Measurements from ENCODE around the gene ACAN. TPM values are rescaled to one million over a fixed set of nuclear protein-coding genes. Genes with fewer than 3 reads are reported as not detected.

The ACAN gene
- total RNA-seq, 1 donor from 2014 or later, result 113 TPM

DNA sequence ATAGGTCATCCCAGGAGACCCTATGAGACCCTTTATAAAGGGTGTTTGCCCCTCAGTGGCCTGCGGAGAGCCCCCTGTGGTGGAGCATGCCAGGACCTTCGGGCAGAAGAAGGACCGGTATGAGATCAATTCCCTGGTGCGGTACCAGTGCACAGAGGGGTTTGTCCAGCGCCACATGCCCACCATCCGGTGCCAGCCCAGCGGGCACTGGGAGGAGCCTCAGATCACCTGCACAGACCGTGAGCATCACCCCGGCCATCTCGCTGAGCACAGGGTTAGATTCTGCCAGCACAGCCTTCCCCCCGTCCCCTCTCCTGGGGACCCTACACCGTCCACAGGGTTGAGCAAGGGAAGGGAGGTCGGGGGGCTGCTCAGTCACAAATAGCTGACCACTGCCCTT, 70.5 kb downstream of the ACAN start:
- Histone ChIP-seq H3K4me3 (no peak overlapping the region), H3K27me3 (no peaks in the 10 kb centered on the region), H3K27ac (peak overlapping the region; percentile 31 to 65), H3K36me3 (peaks cover 0 to 28% of the 10 kb centered on the region in 2 donors), H3K9me3 (no peaks in the 10 kb centered on the region), H3K4me1 (peaks cover 0 to 10% of the 10 kb centered on the region in 2 donors)
- TF ChIP-seq, protein P1, sequence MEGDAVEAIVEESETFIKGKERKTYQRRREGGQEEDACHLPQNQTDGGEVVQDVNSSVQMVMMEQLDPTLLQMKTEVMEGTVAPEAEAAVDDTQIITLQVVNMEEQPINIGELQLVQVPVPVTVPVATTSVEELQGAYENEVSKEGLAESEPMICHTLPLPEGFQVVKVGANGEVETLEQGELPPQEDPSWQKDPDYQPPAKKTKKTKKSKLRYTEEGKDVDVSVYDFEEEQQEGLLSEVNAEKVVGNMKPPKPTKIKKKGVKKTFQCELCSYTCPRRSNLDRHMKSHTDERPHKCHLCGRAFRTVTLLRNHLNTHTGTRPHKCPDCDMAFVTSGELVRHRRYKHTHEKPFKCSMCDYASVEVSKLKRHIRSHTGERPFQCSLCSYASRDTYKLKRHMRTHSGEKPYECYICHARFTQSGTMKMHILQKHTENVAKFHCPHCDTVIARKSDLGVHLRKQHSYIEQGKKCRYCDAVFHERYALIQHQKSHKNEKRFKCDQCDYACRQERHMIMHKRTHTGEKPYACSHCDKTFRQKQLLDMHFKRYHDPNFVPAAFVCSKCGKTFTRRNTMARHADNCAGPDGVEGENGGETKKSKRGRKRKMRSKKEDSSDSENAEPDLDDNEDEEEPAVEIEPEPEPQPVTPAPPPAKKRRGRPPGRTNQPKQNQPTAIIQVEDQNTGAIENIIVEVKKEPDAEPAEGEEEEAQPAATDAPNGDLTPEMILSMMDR (IDR thresholded peaks at IDR 0.05), result no peak
- no peak for DNase-seq (ENCODE audit: low spot score in 2 of 2)
- intact Hi-C loops (cut with DNase I), result no loop called here

DNA sequence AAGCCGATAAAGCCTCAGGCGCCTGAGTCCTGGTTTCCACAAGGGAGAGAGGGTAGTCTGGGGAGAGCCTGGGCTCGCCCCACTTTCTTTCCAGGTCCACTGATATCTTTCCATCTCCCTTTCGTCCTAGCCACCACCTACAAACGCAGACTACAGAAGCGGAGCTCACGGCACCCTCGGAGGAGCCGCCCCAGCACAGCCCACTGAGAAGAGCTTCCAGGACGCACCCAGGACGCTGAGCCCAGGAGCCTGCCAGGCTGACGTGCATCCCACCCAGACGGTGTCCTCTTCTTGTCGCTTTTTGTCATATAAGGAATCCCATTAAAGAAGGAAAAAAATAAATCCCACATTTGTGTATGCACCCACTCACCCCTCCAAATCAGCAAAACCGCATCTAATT, 71.0 kb downstream of the ACAN start:
- H3K4me3 ChIP-seq, result peak overlapping the region in 1 of 2 donors; percentile 46
- no peaks in the 10 kb centered on the region for H3K9me3 ChIP-seq
- peaks cover 0 to 33% of the 10 kb centered on the region in 2 donors for H3K36me3 ChIP-seq
- H3K27ac ChIP-seq, result peak overlapping the region; percentile 31 to 65
- peaks cover 0 to 10% of the 10 kb centered on the region in 2 donors for H3K4me1 ChIP-seq
- TF ChIP-seq, protein P1 (IDR thresholded peaks at IDR 0.05), result no peak
- no peak for DNase-seq (ENCODE audit: low spot score in 2 of 2)
- intact Hi-C loops (cut with DNase I), result no loop called here
- no peaks in the 10 kb centered on the region for H3K27me3 ChIP-seq

DNA sequence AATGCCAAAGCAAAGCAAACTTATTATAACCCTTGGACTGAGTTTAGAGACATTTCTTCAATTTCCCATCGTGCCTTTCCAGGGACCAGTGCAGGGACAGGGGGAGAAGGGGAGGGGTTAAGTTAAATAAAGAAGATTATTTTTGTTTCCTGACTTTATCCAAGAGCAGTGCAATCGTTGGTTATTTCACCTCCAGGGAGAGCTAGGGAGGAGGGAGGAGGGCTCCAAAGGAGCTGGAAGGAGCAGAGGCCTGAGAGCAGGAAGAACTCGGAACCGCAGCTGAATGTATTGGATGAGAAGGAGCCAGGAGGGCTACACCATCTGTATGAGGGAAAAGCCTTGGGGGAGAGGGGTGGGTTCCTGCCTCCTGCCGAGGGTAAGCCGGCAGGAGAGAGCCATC, 71.4 kb downstream of the ACAN start:
- intact Hi-C loops (cut with DNase I), result loop anchor here (5.0 kb wide), 1 partner anchor 217 kb away; no protein-coding TSS in a partner anchor
- DNase-seq (ENCODE audit: low spot score in 2 of 2), result no peak
- H3K36me3 ChIP-seq, result peaks cover 0 to 37% of the 10 kb centered on the region in 2 donors
- no peaks in the 10 kb centered on the region for H3K9me3 ChIP-seq
- TF ChIP-seq, protein P1 (IDR thresholded peaks at IDR 0.05), result no peak
- H3K27ac ChIP-seq, result peak overlapping the region; percentile 31 to 65
- no peaks in the 10 kb centered on the region for H3K27me3 ChIP-seq
- peak overlapping the region in 1 of 2 donors; percentile 46 for H3K4me3 ChIP-seq
- H3K4me1 ChIP-seq, result peaks cover 0 to 10% of the 10 kb centered on the region in 2 donors

DNA sequence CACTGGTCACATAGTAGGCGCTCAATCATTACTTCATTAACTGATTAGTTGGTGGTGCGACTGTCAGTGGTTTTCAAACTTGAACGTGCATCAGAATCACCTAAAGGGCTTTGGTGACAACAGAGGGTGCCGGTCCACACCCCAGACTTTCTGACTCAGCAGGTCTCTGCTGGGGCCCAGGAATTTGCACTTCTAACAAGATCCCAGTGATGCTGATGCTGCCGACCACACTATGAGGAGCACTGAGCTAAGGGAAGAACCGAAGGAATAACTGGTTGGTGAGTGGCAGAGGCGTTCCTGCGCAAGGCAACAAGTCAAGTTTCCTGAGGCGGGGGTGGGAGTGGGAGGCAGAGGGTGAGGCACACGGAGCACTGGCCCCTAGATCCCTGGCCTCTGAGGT, 73.3 kb downstream of the ACAN start:
- no peak for DNase-seq (ENCODE audit: low spot score in 2 of 2)
- intact Hi-C loops (cut with DNase I), result loop anchor here (5.0 kb wide), 1 partner anchor 219 kb away; no protein-coding TSS in a partner anchor

DNA sequence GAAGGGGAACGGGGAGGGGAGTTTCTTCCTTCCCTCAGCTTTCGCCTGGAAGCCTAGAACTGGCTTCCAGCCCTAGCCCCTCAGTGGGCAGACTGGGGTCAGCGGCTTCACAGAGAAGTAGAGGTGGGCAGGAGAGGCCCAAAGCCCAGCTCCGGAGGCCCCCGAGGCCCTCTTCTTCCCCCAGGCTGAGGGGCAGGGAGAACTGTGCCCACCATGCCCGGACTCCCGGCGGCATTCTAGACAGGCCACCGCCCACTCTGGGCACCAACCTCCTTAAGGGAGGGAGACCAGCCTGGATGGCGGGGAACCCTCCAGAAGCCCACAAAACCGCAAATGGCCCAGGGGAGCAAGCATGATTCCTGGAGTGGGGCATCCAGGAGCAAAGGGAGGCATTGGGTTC, 74.2 kb downstream of the ACAN start:
- Histone ChIP-seq H3K36me3 (peaks cover 4 to 58% of the 10 kb centered on the region in 2 donors), H3K27me3 (no peaks in the 10 kb centered on the region)
- TF ChIP-seq, protein P1 (IDR thresholded peaks at IDR 0.05), result no peak

More for the DNA sequence above, 73.3 kb downstream of the ACAN start:
- Histone ChIP-seq H3K36me3 (peaks cover 4 to 56% of the 10 kb centered on the region in 2 donors), H3K27ac (no peak overlapping the region), H3K4me1 (peaks cover 0 to 10% of the 10 kb centered on the region in 2 donors), H3K9me3 (no peaks in the 10 kb centered on the region), H3K4me3 (no peak overlapping the region), H3K27me3 (no peaks in the 10 kb centered on the region)
- TF ChIP-seq, protein P1 (IDR thresholded peaks at IDR 0.05), result no peak

More for the DNA sequence above, 74.2 kb downstream of the ACAN start:
- Histone ChIP-seq H3K4me1 (peaks cover 0 to 10% of the 10 kb centered on the region in 2 donors), H3K4me3 (no peak overlapping the region), H3K27ac (no peak overlapping the region), H3K9me3 (no peaks in the 10 kb centered on the region)
- no peak for DNase-seq (ENCODE audit: low spot score in 2 of 2)
- intact Hi-C loops (cut with DNase I), result loop anchor here (5.0 kb wide), 1 partner anchor 220 kb away; no protein-coding TSS in a partner anchor

All from ascending aorta (tissue), 2 donors.